ENCODE data around the gene GATM. TPM values are rescaled to one million over a fixed set of nuclear protein-coding genes. Genes with fewer than 3 reads are reported as not detected.

Gene GATM
- total RNA-seq, 2 donors from 2014 or later = 35.2 to 83.4 TPM

- no peak for DNase-seq
- Histone ChIP-seq H3K4me1 (ENCODE audit: control insufficient read depth, insufficient read depth, low read length) (peaks cover 3% of the 10 kb centered on the region), H3K9me3 (ENCODE audit: control insufficient read depth, low read length) (no peaks in the 10 kb centered on the region), H3K27ac (ENCODE audit: low read depth, low read length) (peak overlapping the region; percentile 78), H3K27me3 (ENCODE audit: control insufficient read depth, insufficient read depth, low read length, poor library complexity, severe bottlenecking) (no peaks in the 10 kb centered on the region), H3K36me3 (ENCODE audit: control insufficient read depth, insufficient read depth, low read length) (no peaks in the 10 kb centered on the region), H3K4me3 (ENCODE audit: low read length) (peak overlapping the region; percentile 10), H3K9ac (ENCODE audit: extremely low read depth, low read length, poor library complexity, severe bottlenecking) (no peak overlapping the region)
- Mint-ChIP-seq H3K4me3 (no peak overlapping the region), H3K27ac (no peak overlapping the region), H3K36me3 (ENCODE audit: low read depth) (peaks cover 2% of the 10 kb centered on the region), H3K27me3 (ENCODE audit: insufficient read depth) (no peaks in the 10 kb centered on the region), H3K4me1 (peaks cover 28% of the 10 kb centered on the region), H3K9me3 (peaks cover 4% of the 10 kb centered on the region)
- 47 to 71% methylated on average over 4 to 7 of the region's 7 CpGs for WGBS, 2 experiments (ENCODE audit: insufficient coverage in 1 of 2, insufficient read length in 1 of 2)
- TF ChIP-seq CTCF (conservative IDR thresholded peaks at IDR 0.05) = no peak
Observed at GRCh38 chr15:45326741-45327140, 51.6 kb downstream of the GATM start.

GRCh38 chr15:45326280-45326679, 52.1 kb downstream of the GATM start:
- Mint-ChIP-seq H3K36me3 (ENCODE audit: low read depth) (peaks cover 2% of the 10 kb centered on the region), H3K27ac (no peak overlapping the region), H3K9me3 (peaks cover 5% of the 10 kb centered on the region), H3K27me3 (ENCODE audit: insufficient read depth) (no peaks in the 10 kb centered on the region), H3K4me1 (peaks cover 28% of the 10 kb centered on the region), H3K4me3 (no peak overlapping the region)
- no peaks in the 10 kb centered on the region for H3K36me3 ChIP-seq (ENCODE audit: control insufficient read depth, insufficient read depth, low read length)
- no peak overlapping the region for H3K9ac ChIP-seq (ENCODE audit: extremely low read depth, low read length, poor library complexity, severe bottlenecking)
- peak; percentile 49 for DNase-seq
- H3K4me1 ChIP-seq (ENCODE audit: control insufficient read depth, insufficient read depth, low read length) = peaks cover 3% of the 10 kb centered on the region
- no peaks in the 10 kb centered on the region for H3K9me3 ChIP-seq (ENCODE audit: control insufficient read depth, low read length)
- H3K4me3 ChIP-seq (ENCODE audit: low read length) = no peak overlapping the region
- H3K27me3 ChIP-seq (ENCODE audit: control insufficient read depth, insufficient read depth, low read length, poor library complexity, severe bottlenecking) = no peaks in the 10 kb centered on the region
- H3K27ac ChIP-seq (ENCODE audit: low read depth, low read length) = peak overlapping the region; percentile 78
- no peak for TF ChIP-seq CTCF (conservative IDR thresholded peaks at IDR 0.05)
- 70 to 74% methylated on average over 2 to 5 of the region's 5 CpGs for WGBS, 2 experiments (ENCODE audit: insufficient coverage in 1 of 2, insufficient read length in 1 of 2)

DNA sequence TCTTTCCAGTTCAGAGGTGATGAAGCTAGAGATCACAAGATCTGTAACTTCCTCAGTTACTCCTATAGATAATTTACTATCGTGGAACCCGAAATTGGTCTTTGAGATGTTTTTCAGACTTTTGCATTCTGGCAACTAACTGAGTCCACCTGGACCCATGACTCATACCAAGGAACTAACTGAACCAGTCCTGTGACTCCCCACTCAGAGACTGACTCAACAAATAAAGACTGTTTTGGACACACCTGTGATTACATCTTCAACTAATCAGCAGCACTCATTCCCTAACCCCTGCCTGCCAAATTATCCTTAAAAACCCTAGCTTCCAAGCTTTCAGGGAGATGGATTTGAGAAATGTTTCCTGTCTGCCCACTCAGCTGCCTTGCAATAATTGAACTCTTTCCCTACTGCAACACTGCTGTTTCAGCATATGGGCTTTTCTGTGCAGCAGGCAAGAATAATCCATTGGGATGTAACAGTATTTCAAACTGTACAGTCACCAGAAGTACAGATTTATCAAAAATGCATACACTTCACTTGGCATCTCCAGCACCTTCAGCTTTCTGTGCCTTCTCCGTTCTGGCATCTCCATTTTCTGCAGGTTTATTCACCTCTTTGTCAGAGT, 57.7 kb downstream of the GATM start:
- H3K4me1 ChIP-seq (ENCODE audit: control insufficient read depth, insufficient read depth, low read length) = peaks cover 3% of the 10 kb centered on the region
- no peak for DNase-seq
- no peak overlapping the region for H3K9ac ChIP-seq (ENCODE audit: extremely low read depth, low read length, poor library complexity, severe bottlenecking)
- H3K4me3 Mint-ChIP-seq = no peak overlapping the region
- TF ChIP-seq CTCF (conservative IDR thresholded peaks at IDR 0.05) = no peak
- H3K9me3 Mint-ChIP-seq = peaks cover 13% of the 10 kb centered on the region
- peaks cover 13% of the 10 kb centered on the region for H3K9me3 ChIP-seq (ENCODE audit: control insufficient read depth, low read length)
- no peak overlapping the region for H3K27ac Mint-ChIP-seq
- no peak overlapping the region for H3K27ac ChIP-seq (ENCODE audit: low read depth, low read length)
- peaks cover 3% of the 10 kb centered on the region for H3K27me3 Mint-ChIP-seq (ENCODE audit: insufficient read depth)
- no peaks in the 10 kb centered on the region for H3K36me3 Mint-ChIP-seq (ENCODE audit: low read depth)
- H3K36me3 ChIP-seq (ENCODE audit: control insufficient read depth, insufficient read depth, low read length) = no peaks in the 10 kb centered on the region
- H3K27me3 ChIP-seq (ENCODE audit: control insufficient read depth, insufficient read depth, low read length, poor library complexity, severe bottlenecking) = no peaks in the 10 kb centered on the region
- WGBS, 2 experiments (ENCODE audit: insufficient coverage in 1 of 2, insufficient read length in 1 of 2) = 76 to 84% methylated on average over 3 of the region's 3 CpGs
- H3K4me1 Mint-ChIP-seq = peaks cover 5% of the 10 kb centered on the region
- no peak overlapping the region for H3K4me3 ChIP-seq (ENCODE audit: low read length)
